HG03442 (cell line): ENCODE results near the gene INPP5A.

Experiments used
- ATAC-seq: cut with Tn5 transposase; IDR thresholded peaks from one replicate; pipeline ENCODE4 v1.9.1; 2021; ENCODE audit warnings: mild to moderate bottlenecking, moderate library complexity; ENCODE audit not compliant: unreplicated experiment

INPP5A gene

DNA sequence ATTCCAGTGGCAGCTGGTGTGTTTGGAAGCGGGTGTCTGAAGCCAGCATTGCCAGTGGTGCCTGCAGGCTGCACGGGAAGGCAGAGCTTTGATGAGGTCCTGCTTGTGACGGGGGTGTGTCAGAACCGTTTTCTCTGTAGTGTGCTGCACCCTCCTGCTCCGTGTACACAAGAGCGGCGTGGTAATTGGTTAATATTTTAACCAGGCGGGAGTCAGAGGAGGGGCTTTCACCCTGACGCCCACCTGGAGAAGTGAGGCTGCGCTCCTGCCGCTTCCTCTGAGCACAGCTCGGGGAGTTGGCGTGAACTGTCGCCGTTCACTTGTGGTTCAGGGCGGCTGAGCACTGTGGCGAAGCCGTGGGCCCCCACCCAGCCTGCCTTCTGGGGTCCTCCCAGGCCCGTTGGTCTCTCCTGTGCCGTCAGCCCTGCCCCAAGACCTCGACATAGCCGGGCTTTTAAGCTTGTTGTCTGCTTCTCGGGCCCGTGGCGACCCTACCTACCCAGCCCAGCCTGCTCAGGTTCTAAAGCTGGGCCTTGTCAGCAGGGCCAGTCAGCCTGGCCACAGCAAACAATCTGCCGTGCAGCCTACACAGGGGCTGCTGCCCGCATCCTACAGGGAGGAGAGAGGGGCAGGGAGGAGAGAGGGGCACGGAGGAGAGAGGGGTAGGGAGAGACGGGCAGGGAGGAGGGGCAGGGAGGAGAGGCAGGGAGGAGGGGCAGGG is 236.8 kb downstream of the INPP5A start:
- no peak for ATAC-seq

DNA sequence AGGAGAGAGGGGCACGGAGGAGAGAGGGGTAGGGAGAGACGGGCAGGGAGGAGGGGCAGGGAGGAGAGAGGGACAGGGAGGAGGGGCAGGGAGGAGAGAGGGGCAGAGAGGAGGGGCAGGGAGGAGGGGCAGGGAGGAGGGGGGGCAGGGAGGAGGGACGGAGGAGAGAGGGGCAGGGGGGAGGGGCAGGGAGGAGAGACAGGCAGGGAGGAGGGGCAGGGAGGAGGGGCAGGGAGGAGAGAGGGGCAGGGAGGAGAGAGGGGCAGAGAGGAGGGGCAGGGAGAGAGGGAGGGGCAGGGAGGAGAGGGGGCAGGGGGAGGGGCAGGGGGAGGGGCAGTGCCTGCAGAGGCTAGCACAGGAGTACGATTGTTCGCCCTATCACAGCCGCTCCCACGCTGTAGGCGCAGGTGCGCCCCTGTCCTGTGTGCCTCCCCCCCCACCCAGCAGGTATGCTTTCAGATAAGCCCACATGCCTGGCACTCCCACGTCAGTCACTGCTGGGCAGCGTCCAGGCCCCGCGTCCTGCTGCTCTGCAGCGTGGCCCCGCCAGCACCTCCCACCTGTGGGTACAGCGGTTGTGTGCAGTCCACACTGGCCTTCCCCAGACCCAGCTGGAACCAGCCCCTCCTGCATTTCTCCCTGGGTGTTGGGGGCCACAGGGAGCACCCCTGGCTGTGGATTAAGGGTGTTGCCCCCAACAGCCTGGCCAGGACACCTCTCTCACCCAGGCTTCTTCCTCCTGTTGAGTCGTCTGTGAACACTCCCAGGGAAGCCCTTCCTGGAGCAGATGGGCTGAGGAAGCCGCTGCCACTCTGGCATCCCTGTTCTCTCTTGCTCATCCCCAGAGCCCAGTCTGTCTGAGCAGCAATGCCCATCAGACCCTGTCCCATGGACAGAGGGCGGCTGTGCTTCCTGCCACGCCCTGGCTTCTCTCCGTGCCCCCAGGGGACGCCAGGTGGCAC is 237.6 kb downstream of the INPP5A start:
- ATAC-seq = no peak

DNA sequence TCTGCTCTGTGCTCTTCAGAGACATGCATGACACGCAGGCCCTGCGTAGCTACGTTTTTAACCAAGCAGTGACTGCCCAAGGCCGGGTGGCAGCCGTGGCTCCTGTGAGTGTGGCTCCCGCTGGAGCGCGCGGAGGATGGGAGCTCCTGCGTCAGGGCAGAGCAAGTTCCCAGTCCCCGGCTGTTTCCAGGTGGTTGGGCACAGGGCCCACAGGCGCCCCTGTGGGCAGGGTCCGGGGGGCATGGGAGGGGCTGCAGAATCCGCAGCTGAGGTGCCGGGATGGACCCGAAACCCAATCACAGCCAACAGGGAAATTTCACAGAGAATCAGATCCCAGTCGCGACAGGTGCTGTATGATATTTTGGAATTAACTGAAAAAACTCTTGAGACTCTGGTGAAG is 238.6 kb downstream of the INPP5A start:
- no peak for ATAC-seq

DNA sequence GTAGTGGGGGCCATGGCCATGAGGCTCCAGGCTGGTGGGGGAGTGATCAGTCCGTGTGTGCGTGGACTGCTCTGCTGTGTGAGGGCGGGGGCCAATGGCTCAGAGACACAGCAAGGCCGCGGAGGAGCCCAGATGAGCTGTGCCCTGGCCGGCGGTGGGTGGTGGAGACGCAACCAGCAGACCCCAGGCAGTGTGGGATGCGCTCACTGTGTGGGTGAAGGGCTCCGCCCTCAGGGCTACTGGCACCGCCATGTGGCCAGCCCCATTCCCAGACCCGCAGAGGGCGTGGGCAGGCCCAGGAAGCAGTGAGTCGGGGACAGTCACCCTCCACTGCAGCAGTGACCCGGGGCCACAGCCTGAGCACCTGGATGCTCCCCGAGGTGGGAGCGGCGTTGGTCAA is 239.2 kb downstream of the INPP5A start:
- ATAC-seq = no peak

DNA sequence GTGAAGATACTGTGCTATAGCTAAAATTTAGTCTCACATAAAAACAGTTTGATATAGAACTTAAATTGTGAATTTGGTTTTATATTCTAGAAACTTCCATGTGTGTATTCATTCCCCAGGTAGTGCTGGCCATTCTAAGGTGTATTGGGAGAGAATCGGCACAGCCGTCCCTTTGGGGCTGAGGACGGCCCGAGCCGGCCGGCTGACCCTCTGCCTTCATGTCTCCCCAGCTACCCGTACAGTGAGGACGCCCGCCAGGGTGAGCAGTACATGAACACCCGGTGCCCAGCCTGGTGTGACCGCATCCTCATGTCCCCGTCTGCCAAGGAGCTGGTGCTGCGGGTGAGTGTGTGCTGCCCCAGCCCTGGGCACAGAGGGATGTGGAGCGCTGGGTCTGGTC is 239.9 kb downstream of the INPP5A start:
- ATAC-seq = no peak

DNA sequence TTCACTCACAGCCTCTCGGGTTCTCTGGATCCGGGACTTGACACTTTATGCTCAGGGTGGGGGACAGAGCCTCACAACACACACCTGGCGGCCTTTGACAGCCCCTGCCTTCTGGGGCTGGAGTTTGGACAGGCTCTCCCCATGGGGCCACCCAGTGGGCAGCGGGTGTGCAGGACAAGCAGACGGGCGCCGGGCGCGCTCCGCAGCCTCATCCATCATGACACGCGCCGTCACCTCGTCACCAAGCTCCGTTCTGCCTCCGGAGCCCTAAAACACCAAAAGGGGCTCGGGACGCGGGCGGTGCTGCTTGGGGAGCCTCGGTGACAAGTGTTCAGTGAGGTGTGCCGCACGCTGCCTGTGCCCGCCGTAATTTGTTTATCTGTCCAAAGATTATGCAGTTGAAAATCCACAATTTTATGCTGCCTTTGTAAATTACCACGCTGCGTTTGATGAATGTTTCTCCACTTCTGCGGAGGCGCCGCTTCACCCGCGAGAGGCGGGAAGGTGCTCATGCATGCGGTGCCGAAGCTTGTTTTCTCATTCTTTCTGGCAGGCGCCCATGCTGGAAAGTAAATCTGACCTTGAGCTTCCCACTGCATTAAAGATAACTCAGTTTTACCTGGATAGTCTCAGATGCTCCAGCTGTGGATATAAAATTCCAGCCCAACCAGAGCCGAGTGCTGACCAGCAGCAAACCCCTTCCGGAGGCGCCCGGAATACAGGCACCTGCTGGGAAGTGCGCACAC is 242.1 kb downstream of the INPP5A start:
- no peak for ATAC-seq

DNA sequence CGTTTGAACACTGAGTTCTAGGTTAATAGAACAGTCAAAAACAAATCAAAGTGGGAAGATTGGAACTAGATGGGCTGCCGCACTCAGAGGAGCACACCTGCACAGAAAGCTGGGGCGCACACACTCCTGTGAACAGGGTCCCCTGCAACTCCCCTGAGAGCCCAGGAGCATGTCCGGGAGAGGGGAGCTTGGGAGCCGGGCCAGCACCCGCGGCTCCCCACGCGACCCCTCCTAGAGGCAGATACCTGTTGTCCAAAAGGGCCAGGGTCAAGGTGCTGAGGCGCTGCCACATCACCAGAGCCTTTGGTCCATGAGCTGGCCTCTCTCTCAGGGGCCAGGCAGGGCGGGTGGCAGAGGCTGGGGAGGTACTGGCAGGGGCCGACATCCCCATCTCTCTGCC is 242.8 kb downstream of the INPP5A start:
- ATAC-seq = no peak

DNA sequence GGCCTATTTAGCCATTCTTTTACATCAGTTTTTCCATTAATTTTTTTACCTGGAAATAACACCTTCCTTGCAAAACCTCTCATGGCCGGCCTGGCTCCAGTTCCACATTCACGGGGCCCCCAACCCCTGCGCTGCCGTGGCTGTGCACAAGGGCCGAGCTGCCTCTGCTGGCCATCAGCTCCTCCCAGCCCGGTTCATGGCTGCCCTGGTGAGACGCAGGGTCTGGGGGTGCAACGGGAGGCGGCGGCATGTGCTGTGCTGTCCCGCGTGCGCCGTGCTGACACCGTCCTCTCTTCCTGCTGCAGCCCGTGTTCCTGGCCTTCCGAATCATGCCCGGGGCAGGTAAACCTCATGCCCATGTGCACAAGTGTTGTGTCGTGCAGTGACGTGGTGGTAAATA is 244.0 kb downstream of the INPP5A start:
- no peak for ATAC-seq

DNA sequence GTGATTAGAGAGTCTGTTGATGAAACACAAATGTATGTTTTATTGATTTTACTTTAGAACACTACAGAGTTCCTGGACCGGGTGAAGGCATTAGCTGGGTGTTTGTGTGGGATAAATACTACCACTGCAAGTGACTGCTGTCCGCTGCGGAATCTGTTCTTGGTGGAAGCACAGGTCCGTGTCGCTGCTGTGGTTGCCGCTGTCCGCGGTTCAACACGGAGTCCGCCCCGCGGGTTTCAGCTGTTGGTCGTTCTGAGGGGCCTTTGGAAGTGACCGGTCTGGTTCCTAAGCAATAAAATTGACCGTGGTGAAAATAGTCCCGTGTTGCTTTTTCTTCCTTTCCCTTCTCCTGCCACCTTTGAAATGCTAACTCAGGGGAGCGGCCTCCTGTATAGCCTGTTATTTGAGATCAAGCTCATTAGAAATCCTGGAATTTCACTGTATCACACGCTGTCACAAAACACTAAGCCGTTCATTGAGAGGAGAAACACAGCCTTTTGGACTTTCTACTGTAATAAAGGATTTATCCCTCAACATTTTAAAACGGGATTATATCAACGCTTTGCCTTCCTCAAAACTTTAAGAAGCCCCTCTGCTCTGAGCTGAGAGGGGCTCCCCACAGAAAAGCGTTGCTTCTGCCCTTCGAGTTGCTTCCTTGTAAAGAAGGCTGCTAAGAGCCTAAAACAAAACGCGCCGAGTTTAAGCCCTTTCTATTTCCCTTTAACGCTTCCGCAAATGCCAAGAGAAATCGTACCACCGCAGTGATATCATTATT is 245.8 kb downstream of the INPP5A start:
- ATAC-seq = no peak

DNA sequence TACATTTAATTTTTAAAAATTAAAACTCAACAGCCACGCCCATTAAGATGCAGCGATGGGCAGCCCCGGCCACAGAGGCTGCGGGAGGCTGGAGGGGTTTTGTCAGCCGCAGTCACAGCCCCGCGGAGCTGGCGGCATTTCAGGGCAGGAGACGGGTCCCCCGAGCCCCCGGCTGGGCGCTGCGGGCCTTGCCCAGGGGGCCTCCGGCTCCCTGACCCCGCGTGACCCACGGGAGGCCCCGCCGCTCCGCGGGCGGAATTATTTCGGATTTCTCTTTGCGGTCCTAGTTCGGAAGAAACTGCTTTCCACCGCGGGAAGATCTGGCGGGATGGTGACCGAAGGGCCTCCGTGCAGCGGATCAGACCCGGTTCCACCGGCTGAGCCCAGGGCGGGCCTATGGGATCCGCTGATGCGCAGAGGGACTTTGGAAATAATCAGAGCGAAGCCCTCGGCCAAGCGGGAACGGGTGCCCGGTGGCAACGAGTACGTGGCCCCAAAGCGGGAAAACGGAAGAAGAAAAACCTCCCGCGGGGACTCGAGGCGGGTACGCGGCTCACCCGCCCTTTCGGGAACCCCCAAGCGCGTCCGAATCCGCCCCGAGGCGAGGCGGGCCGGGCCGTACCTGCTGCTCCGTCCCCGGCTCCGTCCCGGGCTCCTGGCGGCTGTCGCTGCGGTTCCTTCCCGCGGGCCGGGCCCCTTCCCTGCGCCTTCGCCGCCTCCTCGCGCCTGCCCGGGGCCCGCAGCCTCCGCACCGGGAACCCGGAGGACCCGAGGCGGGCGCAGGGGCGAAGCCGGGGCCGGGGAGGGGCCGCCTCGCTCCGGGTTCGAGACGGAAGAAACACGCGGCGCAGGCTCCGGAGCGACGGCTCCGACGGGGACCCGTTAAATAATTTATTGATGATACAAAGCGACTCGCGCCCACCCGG is 246.6 kb downstream of the INPP5A start:
- no peak for ATAC-seq

DNA sequence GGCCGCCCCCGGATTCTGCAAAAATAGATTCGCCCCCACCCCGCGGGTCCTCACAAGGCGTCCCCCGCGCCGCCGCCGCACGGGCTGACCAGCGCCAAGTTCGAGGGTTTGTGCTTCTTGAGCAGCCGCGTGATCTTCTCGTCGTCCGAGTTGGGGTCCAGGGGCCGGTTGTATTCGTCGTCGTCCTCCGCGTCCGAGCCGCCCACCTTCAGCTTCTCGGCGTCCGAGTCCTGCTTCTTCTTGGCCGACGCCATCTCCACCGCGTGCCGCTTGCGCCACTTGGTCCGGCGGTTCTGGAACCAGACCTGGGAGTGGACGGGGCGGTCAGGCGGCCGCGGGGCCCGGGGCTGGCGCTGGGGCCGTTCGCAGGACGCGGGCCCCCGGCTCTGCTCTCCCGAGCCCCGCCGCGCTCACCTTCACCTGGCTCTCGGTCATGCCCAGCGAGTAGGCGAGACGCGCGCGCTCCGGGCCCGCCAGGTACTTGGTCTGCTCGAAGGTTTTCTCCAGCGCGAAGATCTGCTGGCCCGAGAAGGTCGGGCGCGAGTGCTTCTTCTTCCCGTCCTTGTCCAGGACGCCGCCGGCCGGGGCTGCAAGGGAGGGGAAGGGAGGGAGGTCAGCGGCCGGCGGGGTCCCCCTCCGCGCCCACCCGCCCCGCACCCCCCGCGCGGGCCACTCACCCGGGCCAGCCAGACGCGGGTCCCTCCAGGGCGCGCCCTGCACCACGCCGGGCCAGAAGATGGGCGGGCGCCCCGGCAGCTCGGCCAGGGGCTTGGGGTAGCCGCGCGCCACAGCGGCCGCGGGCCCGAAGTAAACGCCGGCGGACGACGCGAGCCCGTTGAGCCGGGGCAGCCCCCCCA is 247.5 kb downstream of the INPP5A start:
- ATAC-seq = no peak

DNA sequence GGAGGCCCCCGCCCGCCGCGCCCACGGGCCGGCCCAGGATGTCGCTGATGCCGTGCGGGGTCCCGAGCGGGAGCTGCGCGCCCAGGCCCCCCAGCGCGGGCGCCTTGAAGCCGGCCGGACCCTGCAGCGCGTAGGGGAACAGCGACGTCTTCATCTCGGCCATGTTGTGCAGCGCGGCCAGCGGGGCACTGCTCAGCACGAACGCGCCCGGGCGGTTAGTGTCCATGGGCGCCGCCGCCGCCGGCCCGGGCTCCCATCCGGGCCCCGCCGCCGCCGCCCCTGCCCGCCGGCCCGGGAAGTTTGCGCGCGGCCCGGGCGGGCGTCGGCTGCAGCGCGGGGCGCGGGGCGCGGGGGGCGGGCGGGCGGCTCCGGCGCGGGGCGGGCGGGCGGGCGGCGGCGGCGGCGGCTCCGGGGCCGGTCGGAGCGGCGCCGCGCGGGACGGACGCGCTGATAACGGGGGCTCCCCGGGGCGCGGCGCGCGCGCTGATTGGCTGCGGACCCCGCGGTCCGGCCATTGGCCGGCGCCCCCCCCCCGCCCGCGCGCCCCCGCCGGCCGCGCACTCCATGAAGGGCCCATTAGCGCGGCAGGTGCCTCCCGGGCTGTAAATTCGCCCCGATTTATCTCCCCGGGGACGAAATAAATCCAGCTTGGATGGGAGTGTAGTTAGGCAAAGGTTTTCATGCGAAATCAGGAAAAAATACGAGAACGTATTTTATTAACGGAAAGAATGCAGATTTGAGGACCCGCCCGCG is 248.3 kb downstream of the INPP5A start, which contains the start of gene NKX6-2:
Gene NKX6-2, minus strand, starts transcription at position 425 of the 753 bp plus-strand sequence. Its CDS starts 199 bp downstream, at position 226.
- ATAC-seq = no peak

DNA sequence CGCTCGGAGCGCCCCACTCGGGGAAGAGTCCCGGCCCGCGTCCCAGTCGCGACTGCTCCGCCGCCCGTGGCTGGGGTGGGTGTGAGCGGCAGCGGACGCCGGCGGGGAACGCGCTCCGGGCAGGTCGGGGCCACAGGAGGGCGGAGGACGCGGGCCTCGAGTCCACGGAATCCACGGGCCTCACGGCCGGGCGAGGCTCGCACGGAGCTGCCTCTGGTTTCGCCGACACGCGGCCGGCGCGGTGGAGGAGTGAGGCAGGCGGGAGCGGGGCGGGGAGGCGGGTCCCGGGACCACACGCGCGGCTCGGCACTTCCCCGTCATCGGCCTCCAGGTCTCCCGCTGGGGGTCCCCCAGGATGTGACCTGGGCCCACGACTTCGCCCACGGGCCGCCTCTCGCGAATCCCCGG is 248.9 kb downstream of the INPP5A start:
- ATAC-seq = no peak

DNA sequence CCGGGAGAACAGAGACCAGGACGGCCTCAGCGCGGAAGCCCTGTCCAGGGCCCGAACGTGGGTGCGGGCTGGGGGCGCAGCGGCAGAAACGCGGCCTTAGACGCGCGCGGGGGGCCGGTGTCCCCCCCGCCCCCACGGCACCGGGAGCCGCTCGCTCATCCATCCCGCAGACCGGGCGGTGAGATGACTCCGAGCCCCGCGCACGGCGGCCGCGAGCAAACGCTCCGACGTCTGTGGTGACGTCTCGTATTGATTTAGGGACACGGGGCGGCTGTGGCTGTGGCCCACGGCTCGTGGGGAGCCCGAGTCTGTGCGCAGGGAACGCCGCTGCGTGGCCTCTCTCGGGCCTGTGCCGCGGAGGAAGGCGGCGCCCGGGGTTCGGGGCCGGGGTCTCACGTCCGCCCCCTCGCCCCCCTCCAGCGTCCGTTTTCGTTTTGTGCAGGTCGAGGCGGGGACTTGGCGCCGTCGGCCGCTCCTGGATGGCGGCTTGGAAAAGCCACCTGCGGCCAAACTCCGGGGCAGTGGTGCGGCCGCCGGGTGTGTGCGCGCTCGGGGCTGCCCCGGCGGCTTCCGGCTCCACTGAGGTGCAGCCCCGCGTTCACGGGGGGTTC is 249.4 kb downstream of the INPP5A start:
- no peak for ATAC-seq

DNA sequence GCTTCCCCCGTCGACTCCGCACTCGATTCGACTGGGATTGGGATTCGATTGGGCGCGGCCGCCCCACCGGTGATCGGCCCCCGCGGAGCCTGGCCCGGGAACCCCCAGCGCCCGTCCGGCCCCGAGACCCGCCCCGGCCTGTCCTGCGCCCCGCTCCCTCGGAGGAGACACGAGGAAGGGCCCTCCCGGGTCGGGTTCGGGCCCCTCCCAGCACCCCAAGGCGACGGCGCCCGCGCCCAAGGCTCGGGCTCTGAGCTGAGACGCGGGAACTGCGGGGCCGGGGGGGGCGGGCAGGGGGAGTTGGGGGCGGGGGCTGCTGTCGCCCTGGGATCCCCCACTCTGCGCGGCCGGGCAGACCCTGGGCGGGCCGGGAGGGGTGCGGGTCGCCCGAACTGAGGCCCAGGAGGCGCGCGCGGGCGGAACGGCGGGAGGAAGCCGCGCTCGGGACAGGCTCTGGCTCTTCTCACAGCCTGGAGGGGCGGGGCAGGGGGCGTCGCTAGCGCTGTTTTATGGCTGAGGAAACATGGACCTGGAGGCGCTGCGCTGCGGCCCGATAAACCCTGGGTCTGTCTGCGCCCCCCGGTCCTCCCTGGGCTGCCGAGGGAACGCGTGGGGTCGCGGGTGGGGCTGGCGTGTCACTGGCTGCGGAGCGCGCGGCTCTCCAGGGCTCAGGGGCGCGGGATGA is 250.1 kb downstream of the INPP5A start:
- no peak for ATAC-seq

DNA sequence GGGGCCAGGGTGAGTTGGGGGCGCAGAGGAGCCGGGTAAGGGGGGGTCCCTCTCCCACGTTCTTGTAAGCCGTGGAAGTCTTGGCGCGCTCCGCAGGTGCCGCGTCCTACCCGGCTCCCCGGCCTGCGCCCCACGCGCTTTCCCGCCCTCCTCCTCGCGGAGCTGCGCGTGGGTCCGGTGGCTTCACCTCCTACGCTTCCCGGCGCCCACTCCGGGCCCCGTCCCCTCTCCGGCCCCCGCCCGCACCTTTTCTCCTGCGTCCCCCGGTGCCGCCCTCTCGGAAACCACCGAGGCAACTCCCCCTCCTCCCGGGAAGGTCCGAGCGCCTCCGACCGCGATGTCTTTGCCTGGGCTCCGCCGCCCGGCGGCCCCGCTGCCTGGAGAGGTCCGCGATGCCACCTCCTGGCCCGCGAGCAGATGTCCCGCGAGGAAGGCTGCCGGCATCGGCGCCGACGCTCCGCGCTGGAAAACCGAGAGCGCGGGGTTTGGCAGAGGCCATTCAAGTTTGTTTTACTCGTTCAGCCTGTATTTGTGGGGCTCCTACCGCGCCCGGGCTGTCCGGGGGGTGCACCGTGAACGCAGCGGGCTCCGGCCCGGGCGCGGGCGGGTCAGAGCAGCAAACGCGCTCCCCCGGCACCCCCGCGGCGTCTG is 250.7 kb downstream of the INPP5A start:
- ATAC-seq = no peak
